CD4-positive, alpha-beta T cell treated with Interleukin-15 for 4 hours (primary cell): ENCODE data around the gene APOL6.

Experiments
- DNase-seq: peaks from one replicate; pipeline ENCODE4 v3.0.0-alpha.2; 2020; ENCODE audit warnings: low spot score

The APOL6 gene, protein sequence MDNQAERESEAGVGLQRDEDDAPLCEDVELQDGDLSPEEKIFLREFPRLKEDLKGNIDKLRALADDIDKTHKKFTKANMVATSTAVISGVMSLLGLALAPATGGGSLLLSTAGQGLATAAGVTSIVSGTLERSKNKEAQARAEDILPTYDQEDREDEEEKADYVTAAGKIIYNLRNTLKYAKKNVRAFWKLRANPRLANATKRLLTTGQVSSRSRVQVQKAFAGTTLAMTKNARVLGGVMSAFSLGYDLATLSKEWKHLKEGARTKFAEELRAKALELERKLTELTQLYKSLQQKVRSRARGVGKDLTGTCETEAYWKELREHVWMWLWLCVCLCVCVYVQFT

DNA sequence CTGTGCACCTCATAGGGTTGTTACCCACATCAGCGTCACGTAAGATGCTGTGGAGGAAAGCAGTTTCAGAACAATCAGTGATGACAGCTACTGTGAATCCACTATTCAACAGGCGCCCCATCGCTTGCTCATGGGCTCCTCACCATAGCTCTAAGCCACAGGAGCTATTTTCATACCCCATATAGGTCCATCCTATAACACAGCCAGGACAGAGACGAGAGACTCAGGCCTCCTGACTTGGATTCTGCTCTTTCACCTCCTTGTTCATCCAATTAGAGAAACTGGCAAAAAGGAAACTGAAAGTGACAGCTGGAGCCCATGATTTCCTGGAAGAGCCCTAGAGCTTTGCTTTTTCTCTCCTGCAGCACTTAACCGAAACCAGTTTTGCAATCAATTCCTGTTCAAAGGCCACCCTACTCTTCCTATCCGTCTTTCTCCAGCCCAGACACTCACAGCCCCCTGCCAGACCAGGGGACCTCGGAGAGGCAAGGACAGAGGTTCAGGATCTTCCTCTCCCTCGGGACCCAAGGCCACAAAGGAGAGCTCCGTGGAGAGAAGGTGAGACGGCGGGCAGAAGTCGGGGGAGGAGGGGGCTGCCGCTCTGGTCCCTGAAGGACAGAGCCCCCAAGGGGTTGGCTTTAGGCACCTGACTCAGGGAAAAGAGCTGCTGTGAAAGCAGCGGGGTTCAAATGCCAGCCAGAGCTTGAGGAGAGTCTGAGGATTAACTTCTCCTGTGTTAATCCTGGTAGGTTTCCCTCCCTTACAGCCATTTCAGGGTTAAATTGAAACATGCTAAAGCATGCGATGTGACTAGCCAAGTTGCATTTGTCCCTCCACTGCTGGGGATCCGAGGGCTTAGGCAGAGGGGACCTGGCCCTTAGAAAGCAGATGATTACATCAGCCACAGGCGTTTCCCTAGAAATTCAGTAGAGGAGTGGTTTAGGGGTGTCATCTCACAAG is at the start of gene APOL6:
Gene APOL6 (plus strand): TSS at position 381 of the 960 bp plus-strand sequence. CDS start 7,980 bp downstream, outside the sequence.
- peak; percentile 78 for DNase-seq

DNA sequence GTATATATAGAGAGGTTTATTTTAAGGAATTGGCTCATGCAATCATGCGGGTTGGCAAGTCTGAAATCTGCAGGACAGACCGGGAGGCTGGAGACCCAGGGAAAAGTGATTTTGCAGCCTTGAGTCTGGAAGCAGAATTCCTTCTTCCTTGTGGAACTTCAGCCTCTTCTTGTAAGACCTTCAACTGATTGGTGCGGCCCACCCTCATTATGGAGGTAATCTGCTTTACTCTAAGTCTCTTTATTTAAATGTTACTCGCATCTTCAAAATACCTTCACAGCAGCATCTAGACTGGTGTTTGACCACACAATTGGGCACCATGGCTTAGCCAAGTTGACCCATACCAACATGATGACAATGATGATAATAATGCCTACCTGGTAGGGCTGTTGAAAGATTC is 48.9 kb upstream of the APOL6 start:
- DNase-seq: no peak

DNA sequence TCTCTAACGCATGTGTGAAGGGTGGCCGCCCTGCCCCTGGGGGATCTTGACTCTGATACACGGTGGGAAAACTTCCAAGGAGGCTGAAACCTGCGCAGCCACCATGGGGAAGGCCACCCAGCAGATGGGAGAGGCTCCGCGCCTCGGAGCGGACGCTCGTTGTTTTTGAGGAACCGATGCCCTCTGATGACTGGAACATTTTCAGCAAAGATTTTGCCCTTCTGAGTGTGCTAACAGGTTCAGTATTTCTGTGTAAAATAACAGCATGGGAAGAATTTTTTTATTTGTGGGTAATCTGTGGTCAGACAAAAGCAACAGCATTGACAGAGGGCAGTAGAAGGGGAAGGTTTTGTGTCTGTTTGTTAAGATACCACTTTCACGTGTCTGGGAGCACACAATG is 47.8 kb upstream of the APOL6 start:
- DNase-seq: no peak

DNA sequence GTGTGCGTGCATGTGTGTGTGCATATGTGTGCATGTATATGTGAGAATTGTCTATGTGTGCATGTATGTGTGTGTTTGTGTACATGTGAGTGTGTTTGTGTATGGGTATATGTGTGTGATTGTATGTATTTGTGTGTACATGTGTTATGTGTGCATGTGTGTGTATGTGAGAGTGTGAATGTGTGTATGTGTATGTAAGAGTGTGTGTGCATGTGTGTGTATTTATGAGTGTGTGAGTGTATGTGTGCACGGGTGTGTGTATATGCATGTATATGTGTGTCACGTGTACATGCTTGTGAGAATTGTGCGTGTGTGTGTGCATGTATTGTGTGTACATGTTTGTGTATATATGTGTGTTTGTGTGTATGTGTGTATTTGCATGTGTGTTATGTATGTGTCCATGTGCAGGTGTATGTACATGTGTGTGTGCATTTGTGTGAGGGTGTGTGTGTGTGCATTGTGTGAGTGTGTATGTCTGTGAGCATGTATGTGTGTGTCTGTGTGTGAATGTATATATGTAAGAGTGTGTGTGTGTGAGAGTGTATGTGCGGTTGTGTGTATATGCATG is 47.1 kb upstream of the APOL6 start:
- no peak for DNase-seq

DNA sequence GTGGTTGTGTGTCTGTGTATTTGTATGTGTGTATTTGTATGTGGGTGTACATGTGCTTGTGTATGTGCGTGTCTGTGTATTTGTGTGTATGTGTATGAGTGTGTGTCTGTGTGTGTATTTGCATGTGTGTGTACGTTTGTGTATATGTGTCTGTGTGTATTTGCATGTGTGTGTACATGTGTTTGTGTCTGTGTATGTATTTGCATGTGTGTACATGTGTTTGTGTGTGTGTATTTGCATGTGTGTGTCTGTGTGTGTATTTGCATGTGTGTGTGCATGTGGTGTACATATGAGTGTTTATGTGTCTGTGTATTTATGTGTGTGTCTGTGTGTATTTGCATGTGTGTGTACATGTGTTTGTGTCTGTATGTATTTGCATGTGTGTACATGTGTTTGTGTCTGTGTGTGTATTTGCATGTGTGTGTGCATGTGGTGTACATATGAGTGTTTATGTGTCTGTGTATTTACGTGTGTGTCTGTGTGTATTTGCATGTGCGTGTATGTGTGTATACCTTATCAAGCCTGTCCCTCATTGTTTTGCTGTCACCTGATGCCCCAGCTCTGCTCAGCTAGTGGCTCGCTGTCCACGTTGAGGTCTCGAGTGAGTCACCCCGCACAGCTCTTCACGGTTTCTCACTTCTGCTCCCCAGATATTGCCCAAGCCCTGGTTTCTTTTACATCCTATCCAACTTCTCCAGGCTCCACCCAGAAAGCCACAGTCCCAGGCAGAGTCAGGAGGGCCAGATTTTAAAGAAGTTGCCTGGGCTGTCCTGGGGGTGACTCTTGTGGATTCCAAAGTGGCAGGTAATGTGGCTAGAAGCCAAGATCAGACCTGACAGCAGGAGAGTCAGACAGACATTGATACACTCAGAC is 46.3 kb upstream of the APOL6 start:
- no peak for DNase-seq

DNA sequence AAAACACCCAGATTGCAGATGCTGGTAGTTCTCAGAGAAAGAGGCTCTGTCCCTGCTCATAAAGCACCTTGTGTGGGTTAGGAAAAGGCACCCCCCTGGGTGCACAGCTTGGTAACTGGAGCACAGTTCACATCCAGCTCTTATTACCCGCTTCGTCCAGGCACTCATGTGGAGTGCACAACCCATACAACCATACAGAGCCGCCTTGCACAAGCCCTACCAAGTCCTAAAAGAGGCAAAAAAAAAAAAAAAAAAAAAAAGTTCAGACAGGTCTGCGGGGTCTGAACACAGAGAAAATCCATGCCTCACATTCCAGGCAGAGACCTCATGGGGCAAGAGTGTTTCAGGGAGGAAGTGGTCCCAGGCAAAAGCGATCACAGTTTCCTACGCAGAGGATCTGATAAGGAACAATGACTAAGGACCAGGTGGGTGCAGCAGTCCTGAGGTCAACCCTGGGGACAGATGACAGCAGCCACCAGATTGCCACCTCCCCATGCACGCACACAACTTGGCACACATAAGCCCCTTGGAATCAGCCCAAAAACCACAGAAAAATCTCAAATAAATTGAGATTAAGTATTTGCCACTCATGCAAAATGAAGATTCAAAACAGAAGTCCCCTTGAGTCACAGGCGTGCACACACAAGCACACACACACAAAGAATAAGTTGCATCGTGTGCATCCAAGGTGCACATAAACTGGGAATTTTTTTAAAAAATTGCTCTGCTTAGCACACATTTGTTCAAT is 43.5 kb upstream of the APOL6 start:
- no peak for DNase-seq

DNA sequence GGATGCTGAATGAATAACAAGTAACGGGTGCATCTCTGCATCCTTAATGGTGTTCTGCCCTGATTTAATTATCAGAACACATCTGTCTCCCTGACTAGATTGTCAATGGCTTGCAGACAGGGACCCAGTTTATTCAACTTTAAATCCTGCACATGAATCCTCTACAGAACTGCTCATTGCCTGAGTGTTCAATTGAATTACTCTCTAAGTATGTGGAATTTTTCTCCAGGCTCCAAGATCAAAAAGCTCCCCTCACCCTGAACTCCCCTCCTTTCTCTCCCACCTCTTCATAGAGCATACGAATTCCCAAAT is 42.9 kb upstream of the APOL6 start:
- no peak for DNase-seq

DNA sequence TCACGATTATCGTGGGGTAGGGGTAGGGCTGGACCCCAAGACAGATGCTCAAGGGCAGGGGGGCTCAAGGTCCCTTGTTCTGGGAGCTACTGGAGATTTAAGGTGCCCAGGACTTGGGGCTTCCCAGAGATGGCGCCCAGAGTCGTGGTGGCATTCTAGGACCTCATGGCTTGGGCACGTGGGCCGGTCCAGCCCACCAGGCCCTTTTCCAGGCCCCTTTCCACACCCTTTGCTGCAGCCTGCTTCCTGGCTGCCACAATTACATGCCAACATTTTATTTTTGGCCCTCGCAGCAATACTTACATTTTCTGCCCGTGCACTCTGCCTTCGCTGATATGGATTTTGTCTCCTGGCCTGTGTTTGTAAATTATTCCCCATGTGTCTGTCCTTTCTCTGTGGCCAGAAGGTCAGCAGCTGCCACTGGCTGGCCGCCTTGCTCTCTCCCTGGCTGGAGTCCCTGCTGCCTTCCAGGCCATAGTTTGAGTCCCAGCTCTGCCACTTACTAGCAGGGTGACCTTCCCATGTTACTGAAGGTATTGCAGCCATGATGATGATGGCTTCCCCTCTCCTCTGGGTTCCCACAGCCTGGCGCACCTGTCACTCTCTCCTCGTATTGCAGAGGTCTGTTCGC is 42.3 kb upstream of the APOL6 start:
- no peak for DNase-seq

DNA sequence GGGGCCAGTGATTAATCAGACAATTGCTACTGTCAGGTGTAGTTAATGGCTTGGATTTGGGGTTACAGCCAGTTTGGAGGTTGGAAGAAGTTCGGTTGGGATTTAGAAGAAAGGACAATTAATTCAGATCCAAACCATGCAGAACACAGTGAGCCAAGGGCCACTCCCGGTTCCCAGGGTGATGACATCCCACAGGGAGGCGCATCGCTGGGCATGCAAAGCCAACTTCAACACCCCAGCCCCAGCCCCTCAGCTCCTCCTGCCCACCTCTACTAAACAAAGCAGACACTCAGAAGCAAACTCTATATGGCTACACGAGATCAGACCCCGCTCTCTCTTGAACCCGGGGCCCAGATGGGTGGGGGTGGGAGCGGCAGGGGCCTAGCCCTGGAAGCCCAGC is 41.3 kb upstream of the APOL6 start:
- no peak for DNase-seq

DNA sequence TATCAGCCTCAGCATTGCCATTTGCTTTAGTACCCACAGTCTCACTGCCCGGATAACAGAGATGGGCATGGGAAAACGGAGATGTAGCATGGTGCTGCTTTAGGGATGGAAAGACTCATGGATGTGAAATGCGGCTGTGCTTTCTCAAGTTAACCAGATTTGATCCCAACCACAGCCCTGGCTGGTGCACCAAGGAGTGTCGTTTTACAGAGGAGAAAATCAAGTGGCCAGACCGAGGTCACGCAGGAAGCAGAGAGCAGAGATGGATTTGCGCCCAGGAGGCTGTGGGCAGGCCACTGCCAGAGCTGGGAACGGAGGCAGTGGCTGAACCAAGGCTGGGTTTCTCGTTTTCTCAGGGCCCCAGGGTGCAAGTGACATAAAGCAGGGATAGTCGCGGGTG is 40.2 kb upstream of the APOL6 start:
- DNase-seq: no peak

DNA sequence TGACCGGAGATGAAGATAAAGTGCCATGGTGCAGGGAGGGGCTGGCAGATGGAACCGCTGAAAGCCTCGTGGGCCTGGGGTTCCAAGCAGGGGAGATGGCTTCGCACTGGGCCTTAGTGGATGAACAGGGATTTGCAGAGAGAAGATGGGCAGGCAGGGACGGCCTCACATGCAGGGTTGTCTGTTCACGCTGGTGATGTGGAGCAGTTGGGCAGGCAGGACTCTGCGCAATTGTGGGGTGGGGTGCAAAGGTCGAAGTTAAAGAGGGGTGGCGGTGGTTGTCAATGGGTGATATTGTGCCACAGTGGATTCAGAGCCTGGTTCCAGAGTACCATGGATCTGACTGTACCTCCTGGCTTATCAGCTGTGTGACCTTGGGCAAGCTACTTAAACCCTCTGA is 39.0 kb upstream of the APOL6 start:
- DNase-seq: no peak

DNA sequence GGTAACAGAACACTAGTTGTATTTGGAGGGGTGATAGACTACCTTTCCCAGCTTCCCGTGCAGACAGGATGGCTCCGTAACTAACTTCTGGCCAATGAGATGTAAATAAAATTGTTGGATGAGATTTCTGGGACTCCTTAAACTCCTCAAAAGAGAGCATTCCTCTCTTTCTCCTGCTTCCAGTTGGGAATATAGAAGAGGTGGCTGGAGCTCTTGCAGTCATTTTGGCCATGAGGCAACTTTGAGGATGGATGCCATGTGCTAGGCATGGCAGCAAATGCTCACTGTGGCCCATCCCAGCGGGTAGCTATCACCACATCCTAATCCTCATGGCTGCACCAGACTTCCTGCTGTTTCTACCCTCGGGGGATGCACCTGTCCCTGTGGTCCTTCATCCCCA is 38.5 kb upstream of the APOL6 start:
- DNase-seq: no peak

DNA sequence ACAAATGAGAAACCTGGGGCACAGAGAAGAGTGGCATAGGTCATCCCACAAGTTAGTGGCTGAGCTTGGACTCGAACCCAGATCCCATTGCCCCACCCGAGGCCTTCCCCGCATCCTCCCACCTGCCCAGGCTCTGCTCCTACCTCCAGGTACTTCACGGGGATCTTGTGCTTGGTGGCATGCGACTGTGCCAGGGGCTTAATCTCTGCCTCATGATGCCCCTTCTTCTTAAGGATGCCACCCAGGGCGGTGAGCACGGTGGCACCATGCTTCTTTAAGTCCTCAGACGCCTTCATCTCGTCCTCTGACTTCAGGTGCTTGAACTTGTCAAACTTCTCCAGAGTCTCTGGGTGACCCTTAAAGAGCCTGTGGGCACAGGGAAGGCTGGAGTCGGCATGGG is 37.5 kb upstream of the APOL6 start:
- no peak for DNase-seq

DNA sequence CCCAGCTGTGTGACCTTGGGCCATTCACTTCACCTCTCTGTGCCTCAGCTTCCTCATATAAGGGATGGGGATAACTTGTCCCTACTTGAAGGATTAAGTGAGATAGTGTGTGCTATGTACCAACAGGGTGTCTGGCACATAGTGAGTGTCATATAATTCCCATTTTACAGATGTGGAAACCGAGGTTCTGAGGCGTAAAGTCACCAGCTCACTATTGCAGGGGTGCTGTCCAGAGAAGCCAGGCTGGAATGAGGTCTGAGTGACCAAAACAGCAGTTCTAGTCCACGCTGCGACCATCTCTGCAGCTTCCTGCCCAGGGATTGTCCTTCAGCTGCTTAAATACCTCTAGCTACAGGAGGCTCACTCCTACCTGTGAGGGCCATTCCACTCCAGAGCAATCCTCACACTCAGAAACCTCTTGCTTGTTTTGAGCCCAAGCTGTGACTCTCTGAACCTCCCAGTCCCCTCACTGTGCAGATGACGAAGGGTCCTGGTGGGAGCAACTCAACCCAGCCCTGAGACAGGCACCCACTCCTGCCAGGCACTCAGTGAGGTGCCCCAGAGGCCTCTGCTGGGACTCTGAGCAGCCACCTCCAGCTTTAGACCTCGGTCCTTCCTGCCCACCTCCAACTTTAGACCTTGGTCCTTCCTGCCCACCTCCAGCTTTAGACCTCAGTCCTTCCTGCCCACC is 36.9 kb upstream of the APOL6 start:
- no peak for DNase-seq

DNA sequence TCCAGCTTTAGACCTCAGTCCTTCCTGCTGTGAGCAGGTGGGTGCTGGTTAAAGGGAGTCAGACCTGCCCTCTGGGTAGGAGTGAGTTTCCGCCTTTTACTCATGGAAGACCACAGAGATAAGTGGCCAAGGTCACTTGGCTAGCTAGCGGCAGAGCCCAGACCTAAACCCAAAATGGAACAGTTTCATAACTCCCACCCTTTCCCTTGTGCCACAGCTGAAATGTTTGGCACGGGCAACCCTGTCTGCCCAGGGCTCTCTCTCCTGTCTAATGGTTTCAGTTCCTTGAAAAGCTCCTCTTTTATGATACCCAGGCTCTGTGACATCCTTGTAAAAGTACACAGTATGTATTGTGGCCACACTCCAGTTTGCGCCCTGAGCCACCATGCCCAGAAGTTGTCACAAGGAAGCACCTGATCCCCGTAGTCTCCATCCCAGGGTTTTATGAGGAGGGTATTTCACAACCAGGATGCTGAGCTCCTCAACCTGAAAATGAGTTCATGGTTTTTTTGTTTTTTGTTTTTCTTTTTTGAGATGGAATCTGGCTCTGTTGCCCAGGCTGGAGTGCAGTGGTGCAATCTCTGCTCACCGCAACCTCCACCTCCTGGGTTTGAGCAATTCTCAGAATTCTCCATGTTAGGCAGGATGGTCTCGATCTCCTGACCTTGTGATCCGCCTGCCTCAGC is 36.2 kb upstream of the APOL6 start:
- DNase-seq: no peak

DNA sequence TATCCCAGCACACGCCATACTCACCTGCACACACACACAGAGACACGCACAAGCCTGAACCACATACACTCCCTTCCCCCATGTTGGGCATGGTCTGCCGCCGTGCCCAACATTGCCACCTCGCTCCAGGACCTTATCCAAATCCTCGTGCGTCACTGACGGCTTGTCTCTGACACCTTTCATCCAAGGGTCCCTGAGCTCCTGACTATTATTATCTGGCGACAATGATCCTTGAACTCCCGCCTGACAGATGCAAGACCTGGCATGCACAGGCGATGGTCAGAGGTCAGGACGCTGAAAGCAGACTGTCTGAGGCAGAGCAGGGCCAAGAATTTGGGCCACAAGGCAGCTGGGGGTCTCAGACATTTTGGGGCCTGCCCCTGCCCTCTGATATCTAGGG is 35.3 kb upstream of the APOL6 start:
- DNase-seq: no peak

DNA sequence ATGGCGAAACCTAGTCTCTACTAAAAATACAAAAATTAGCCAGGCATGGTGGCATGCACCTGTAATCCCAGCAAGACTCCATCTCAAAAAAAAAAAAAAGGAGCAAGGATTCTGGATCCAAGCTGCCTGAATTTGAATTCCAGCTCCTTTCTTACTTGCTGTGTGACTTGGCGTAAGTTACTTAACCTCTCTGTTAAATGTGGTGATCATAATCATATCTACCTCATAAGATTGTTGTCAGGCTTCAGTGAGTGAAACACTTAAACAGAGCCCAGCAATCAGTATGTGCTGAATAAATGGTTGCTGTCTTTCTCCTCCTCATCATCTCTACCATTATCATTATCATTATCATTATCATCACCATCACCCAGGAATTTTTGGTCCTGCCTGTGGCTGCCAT is 33.8 kb upstream of the APOL6 start:
- DNase-seq: no peak

DNA sequence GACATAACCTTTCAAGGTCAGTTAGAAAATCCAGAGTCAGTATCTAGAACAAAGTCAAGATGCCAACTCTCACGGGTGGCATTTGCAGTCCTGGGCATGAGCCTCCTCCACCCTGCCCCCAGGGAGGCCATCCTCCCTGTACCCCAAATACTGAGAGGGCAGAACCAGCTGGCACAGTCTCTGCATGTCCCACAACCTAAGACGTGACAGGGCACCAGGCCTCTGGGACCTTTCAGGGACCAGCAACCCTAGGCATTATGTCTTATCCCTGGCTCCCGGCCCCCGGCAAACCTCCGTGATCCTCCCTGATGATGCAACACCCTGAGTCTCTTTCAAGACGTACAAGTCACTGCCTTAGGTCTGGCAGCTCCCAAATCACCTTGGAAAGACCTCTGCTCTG is 33.1 kb upstream of the APOL6 start:
- no peak for DNase-seq

DNA sequence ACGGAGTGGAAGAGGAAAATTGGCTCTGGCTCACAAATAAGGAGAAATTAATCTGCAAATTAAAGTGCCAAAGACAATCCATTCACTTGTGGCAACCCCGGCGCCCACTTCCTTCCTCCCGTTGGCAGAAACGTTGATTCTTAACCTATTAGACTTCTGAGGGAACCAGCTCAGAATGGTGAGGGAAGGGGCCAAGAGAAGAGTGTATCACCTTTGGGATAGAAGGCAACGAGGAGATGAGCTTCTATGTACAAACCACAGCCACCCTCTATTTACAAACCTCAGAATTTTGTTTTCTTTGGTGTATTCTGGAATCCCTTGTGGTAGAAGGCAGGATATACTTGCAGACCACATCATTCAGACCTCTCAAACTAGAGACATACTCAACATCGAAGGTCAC is 32.2 kb upstream of the APOL6 start:
- no peak for DNase-seq
